T follicular helper cell (primary cell): ENCODE results near the gene RHOF.

Experiments used
- DNase-seq: peaks from one replicate; pipeline ENCODE4 v3.0.0-alpha.2; 2020; ENCODE audit warnings: low read depth

The RHOF gene

DNA sequence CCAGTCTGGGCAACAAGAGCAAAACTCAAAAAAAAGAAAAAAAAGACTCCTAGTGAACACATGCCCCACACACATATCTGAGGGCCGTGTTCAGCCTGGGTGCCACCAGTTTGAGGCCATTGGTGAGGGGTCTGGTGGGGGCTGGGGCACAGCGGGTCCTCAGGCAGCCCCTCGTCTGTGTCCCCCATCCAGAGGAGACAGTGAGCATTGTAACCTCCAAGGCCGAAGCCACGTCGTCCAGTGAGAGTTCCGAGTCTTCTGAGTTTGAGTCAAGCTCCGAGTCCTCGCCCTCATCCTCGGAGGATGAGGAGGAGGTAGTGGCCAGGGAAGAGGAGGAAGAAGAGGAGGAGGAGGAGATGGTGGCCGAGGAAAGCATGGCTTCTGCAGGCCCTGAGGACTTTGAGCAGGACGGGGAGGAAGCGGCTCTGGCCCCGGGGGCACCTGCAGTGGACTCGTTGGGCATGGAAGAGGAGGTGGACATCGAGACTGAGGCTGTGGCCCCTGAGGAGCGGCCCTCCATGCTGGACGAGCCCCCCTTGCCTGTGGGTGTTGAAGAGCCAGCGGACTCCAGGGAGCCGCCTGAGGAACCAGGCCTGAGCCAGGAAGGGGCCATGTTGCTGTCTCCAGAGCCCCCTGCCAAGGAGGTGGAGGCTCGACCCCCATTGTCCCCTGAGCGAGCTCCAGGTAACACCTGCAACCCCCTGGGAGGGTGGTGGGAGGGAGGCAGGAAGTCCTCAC, 25.9 kb upstream of the RHOF start:
- DNase-seq: no peak

- no peak for DNase-seq
Observed at GRCh38 chr12:121817648-121818043, 24.2 kb upstream of the RHOF start.

GRCh38 chr12:121816925-121817647, 23.6 kb upstream of the RHOF start:
- no peak for DNase-seq

GRCh38 chr12:121815263-121815662, 21.8 kb upstream of the RHOF start:
- DNase-seq: no peak

- no peak for DNase-seq
Observed at GRCh38 chr12:121814429-121815119, 21.1 kb upstream of the RHOF start.

- DNase-seq: no peak
Observed at GRCh38 chr12:121813951-121814350, 20.5 kb upstream of the RHOF start.

GRCh38 chr12:121812921-121813896, 19.7 kb upstream of the RHOF start:
- no peak for DNase-seq

GRCh38 chr12:121812320-121812871, 18.9 kb upstream of the RHOF start:
- DNase-seq: no peak

DNA sequence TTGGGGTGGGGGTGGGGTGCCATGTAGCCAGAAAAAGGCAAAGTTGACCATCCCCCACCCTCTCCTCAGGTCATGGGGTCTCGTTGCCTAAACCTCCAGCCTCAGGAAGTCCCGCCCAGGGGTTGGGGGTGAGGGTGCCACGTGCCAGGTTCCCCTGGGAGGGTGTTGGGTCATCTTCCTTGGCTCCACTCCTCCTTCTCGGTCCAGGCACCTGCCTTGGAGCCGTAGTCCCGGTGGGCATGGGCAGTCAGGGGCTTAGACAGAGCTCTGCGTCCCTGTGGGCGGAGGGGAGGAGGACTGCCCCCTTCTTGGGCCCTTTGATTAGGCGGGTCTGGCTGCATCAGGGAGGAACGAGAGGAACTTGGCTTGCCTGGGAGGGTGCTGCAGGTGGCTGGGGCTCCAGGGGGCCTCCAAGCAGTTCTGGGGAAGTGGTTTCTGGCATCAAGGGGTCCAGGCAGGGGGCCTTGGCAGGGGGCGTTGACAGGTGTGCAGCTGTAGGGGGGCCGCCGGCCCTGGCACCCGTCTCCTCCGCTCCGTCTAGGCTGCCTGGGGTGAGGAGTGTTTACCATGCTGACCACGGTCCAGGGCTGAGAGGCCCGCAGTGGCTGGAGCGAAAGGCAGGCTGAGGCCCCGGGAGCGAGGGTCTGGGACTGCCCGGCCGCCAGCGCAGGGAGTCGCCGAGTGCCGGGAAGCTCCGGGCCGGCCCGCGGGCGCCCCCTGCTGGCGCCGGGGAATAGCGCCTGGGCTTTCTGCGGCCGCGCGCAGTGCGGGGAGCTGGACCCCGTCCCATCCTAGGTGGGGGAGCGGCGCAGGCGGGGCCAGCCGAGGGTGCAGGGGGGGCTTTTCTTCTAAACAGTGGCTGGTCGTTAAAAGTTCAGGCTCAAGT, 18.2 kb upstream of the RHOF start:
- no peak for DNase-seq

- no peak for DNase-seq
Observed at GRCh38 chr12:121810833-121811433, 17.4 kb upstream of the RHOF start.

DNA sequence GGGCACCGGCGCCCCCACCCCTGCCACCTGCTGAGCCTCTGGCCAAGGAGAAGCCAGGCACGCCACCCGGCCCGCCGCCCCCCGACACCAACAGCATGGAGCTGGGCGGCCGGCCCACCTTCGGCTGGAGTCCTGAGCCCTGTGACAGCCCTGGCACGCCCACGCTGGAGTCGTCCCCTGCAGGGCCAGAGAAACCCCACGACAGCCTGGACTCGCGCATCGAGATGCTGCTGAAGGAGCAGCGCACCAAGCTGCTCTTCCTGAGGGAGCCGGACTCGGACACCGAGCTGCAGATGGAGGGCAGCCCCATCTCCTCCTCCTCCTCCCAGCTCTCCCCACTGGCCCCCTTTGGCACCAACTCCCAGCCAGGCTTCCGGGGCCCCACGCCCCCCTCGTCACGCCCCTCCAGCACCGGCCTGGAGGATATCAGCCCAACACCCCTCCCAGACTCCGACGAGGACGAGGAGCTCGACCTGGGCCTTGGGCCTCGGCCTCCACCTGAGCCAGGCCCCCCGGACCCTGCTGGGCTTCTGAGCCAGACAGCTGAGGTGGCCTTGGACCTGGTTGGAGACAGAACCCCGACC, 16.8 kb upstream of the RHOF start:
- DNase-seq: no peak

DNA sequence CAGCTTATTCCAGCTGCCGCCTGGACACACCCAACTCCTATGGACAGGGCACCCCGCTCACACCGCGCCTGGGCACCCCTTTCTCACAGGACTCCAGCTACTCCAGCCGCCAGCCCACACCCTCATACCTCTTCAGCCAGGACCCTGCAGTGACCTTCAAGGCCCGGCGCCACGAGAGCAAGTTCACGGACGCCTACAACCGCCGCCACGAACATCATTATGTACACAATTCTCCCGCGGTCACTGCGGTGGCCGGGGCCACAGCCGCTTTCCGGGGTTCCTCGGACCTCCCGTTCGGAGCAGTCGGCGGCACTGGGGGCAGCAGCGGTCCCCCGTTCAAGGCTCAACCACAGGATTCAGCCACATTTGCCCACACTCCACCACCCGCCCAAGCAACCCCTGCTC, 16.2 kb upstream of the RHOF start:
- no peak for DNase-seq

DNA sequence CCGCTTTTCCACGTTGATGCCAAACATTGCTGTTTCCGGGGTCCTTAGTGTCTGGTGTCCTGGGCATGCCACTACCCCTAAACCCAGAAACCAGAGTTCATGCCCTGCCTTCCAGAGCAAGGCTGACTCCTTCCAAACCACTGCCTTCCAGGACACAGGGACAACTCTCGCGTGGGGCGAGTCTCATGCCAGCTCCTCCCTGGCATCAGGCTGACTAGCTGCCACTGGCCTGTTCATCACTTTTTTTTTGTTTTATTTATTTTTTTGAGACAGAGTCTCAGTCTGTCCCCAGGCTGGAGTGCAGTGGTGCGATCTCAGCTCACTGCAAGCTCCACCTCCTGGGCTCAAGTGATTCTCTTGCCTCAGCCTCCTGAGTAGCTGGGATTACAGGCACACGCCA, 15.1 kb upstream of the RHOF start:
- DNase-seq: no peak

GRCh38 chr12:121807642-121808347, 14.3 kb upstream of the RHOF start:
- DNase-seq: no peak

DNA sequence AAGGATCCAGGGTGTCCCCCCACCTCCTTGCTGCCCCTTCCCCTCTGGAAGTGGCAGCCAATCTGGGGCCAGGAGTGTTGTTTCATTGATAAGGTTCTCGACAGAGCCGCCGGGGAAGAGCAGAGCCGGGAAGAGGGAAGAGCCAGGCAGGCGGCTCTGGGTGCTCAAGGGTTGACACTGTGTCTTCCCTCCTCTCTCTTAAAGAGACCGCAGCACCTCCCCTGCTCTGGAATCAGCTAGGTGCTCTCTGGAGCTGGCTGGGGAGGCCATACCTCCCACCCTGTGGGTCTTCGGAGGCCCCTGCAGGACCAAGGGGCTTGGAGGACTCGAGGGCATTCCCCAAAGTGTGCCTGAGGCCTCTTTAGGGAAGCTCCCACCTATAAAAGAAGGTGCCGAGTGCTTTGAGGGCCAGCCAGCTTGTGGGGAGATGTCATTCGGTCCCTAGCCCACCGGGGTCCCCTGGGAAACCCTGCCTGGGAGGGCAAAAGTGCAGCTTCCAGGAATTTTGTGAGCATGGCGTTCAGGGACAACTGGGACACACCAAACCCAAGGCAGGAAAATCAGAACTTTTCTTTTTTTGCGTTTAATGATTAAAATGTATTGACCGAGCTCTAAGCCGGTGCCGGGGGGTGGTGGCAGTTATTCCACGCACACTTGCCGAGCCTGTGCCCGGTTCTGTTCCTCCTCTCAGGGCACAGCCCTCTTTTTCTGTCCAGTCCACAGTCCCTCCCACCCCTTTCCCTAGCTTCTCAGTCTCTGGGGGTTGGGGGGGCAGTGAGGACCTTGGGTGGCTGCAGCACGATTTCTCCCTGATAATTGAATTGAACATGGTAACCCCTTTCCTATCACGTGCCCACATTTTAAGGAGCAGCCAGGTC, 13.3 kb upstream of the RHOF start:
- DNase-seq: no peak

DNA sequence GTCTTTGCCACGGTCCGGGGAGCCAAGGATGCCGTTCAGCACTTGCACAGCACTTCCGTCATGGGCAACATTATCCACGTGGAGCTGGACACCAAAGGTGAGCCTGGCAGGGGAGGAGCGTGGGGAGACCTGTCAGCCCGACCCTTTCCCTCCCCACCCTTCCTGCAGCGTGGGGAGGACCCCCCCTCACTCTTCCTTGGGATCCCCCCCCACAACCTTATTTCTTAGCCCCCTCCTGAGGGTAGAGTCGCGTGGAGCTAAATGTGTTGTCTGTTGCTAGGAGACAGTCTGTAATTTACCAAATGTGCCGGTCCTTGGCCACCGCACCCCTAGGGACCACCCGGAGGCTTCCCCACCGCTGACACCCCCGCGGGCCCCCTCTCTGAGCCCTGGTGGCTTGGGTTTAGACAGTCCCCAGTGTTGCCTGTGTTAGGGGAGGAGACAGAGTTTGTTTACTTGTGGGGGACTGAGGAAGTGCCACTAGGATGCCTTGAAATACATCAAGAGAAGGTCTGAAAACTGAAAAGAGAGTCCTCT, 12.6 kb upstream of the RHOF start:
- no peak for DNase-seq

GRCh38 chr12:121805171-121806008, 11.9 kb upstream of the RHOF start:
- DNase-seq: no peak
